ENCODE results near the gene XIRP1.

XIRP1 gene

GRCh38 chr3:39165518-39165917, 26.9 kb downstream of the XIRP1 start:
- no peak overlapping the region for H3K27ac ChIP-seq (ENCODE audit: low read depth, low read length)
- H3K4me2 ChIP-seq (ENCODE audit: low read length): no peak overlapping the region
- no peaks in the 10 kb centered on the region for H4K20me1 ChIP-seq (ENCODE audit: control insufficient read depth, insufficient read depth, low read depth, low read length)
- H3F3A ChIP-seq (ENCODE audit: control insufficient read depth, insufficient read depth): no peaks in the 10 kb centered on the region
- H3K36me3 ChIP-seq (ENCODE audit: control insufficient read depth, low read length): no peaks in the 10 kb centered on the region
- H3K4me3 ChIP-seq (ENCODE audit: low read length): no peak overlapping the region
- no peak for TF ChIP-seq CTCF (IDR thresholded peaks at IDR 0.05; ENCODE audit: low read depth, low read length, poor library complexity, severe bottlenecking)
- no peak for TF ChIP-seq EZH2phosphoT487 (IDR thresholded peaks at IDR 0.05; ENCODE audit: borderline replicate concordance, low read length)
- H3K4me1 ChIP-seq (ENCODE audit: control insufficient read depth, low read length): no peaks in the 10 kb centered on the region
- H3K79me2 ChIP-seq (ENCODE audit: control insufficient read depth, low read length): no peaks in the 10 kb centered on the region
- no peaks in the 10 kb centered on the region for H3K9me2 ChIP-seq (replicated peaks; ENCODE audit: control insufficient read depth, low read length)
- H3K27me3 ChIP-seq (ENCODE audit: control insufficient read depth, low read length): no peaks in the 10 kb centered on the region
- no peaks in the 10 kb centered on the region for H3K9me3 ChIP-seq (ENCODE audit: control insufficient read depth, insufficient read depth, low read length)

- H3K4me3 ChIP-seq (ENCODE audit: low read length): no peak overlapping the region
- H3K27me3 ChIP-seq (ENCODE audit: control insufficient read depth, low read length): no peaks in the 10 kb centered on the region
- no peaks in the 10 kb centered on the region for H3K36me3 ChIP-seq (ENCODE audit: control insufficient read depth, low read length)
- H3K9me3 ChIP-seq (ENCODE audit: control insufficient read depth, insufficient read depth, low read length): no peaks in the 10 kb centered on the region
- no peaks in the 10 kb centered on the region for H3K79me2 ChIP-seq (ENCODE audit: control insufficient read depth, low read length)
- no peak overlapping the region for H3K27ac ChIP-seq (ENCODE audit: low read depth, low read length)
- no peaks in the 10 kb centered on the region for H4K20me1 ChIP-seq (ENCODE audit: control insufficient read depth, insufficient read depth, low read depth, low read length)
- H3F3A ChIP-seq (ENCODE audit: control insufficient read depth, insufficient read depth): no peaks in the 10 kb centered on the region
- H3K4me1 ChIP-seq (ENCODE audit: control insufficient read depth, low read length): no peaks in the 10 kb centered on the region
- TF ChIP-seq CTCF (IDR thresholded peaks at IDR 0.05; ENCODE audit: low read depth, low read length, poor library complexity, severe bottlenecking) (no peak), EZH2phosphoT487 (IDR thresholded peaks at IDR 0.05; ENCODE audit: borderline replicate concordance, low read length) (no peak)
- H3K9me2 ChIP-seq (replicated peaks; ENCODE audit: control insufficient read depth, low read length): no peaks in the 10 kb centered on the region
- H3K4me2 ChIP-seq (ENCODE audit: low read length): no peak overlapping the region
These were observed 28.0 kb downstream of the XIRP1 start for GRCh38 chr3:39164414-39164813.

DNA sequence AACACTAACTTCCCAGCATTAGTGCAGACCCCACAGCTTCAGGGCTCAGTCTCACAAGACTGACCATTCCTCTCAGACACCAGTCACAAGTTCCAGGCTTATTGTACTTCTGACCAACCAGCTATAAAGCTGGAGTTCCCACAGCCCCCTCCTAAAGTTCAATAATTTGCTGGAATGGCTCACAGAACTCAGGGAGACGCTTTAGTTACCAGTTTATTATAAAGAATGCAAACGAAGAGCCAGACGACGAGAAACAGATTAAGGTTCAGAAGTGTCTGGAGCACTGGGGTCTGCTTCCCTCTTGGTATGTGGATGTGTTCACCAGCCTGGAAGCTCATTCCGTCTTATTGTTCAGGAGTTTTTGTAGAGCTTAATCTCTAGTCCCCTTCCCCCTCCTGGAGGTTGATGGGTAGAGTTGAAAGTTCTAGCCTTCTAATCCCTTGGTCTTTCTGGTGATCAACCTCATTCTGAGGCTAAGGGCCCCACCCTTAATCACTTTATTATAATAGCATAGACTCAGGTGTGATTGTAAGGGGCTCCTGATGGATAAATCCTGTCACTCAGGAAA, 34.2 kb downstream of the XIRP1 start:
- TF ChIP-seq EZH2phosphoT487 (IDR thresholded peaks at IDR 0.05; ENCODE audit: borderline replicate concordance, low read length) (no peak), CTCF (IDR thresholded peaks at IDR 0.05; ENCODE audit: low read depth, low read length, poor library complexity, severe bottlenecking) (no peak)
- no peaks in the 10 kb centered on the region for H4K20me1 ChIP-seq (ENCODE audit: control insufficient read depth, insufficient read depth, low read depth, low read length)
- H3K27me3 ChIP-seq (ENCODE audit: control insufficient read depth, low read length): peaks cover 4% of the 10 kb centered on the region; the same call in 1 of the 2 replicates
- no peaks in the 10 kb centered on the region for H3K9me3 ChIP-seq (ENCODE audit: control insufficient read depth, insufficient read depth, low read length)
- no peaks in the 10 kb centered on the region for H3K36me3 ChIP-seq (ENCODE audit: control insufficient read depth, low read length)
- no peaks in the 10 kb centered on the region for H3K4me1 ChIP-seq (ENCODE audit: control insufficient read depth, low read length)
- H3F3A ChIP-seq (ENCODE audit: control insufficient read depth, insufficient read depth): no peaks in the 10 kb centered on the region
- H3K9me2 ChIP-seq (replicated peaks; ENCODE audit: control insufficient read depth, low read length): no peaks in the 10 kb centered on the region
- H3K27ac ChIP-seq (ENCODE audit: low read depth, low read length): no peak overlapping the region
- peaks cover under 1% of the 10 kb centered on the region for H3K79me2 ChIP-seq (ENCODE audit: control insufficient read depth, low read length)
- H3K4me3 ChIP-seq (ENCODE audit: low read length): no peak overlapping the region
- H3K4me2 ChIP-seq (ENCODE audit: low read length): no peak overlapping the region

All from DOHH2 (cell line).